OCI-LY3 (cell line): Measurements from ENCODE around the gene MRC1.

Experiments
- H2AFZ ChIP-seq: fragments of 200-600, 300-600 bp; shearing (Covaris generic); 2 replicates; pipeline ENCODE4 v1.6.0; 2014; ENCODE audit warnings: antibody characterized with exemption, low read depth, low read length
- H3K27ac ChIP-seq: fragments of 200-600, 300-600 bp; sonication (generic); 2 replicates; pipeline ENCODE4 v1.5.1; 2014; ENCODE audit warnings: mild to moderate bottlenecking, low read length, moderate library complexity, mixed read lengths
- H3K27me3 ChIP-seq: fragments of 200-600, 300-600 bp; sonication (generic); 2 replicates; pipeline ENCODE4 v1.6.1; 2014; ENCODE audit warnings: low read depth, low read length, mixed read lengths
- H3K36me3 ChIP-seq: fragments of 200-600, 300-600 bp; sonication (generic); replicated peaks from 2 replicates; pipeline ENCODE3; 2014; ENCODE audit warnings: low read depth, low read length, mixed read lengths
- H3K4me1 ChIP-seq: fragments of 300-600, 200-600 bp; sonication (generic); 2 replicates; pipeline ENCODE4 v1.6.1; 2014; ENCODE audit warnings: low read length, mixed read lengths
- H3K4me2 ChIP-seq: fragments of 200-600, 300-600 bp; sonication (generic); 2 replicates; pipeline ENCODE4 v1.6.1; 2014; ENCODE audit warnings: low read length, mixed read lengths
- H3K4me3 ChIP-seq: fragments of 300-600, 200-600 bp; sonication (generic); 2 replicates; pipeline ENCODE4 v1.5.1; 2014; ENCODE audit warnings: antibody characterized with exemption, mild to moderate bottlenecking, low read length, moderate library complexity
- H3K79me2 ChIP-seq: fragments of 300-600, 200-600 bp; shearing (Covaris generic); 2 replicates; pipeline ENCODE4 v1.6.1; 2014; ENCODE audit warnings: mild to moderate bottlenecking, low read length, mixed read lengths
- H3K9ac ChIP-seq: fragments of 300-600, 200-600 bp; shearing (Covaris generic); 2 replicates; pipeline ENCODE4 v1.6.0; 2014; ENCODE audit warnings: mild to moderate bottlenecking, low read length, moderate library complexity
- H3K9me3 ChIP-seq: fragments of 200-600, 300-600 bp; shearing (Covaris generic); 2 replicates; pipeline ENCODE4 v1.6.1; 2014; ENCODE audit warnings: low read length, mixed read lengths; ENCODE audit not compliant: insufficient read depth
- H4K20me1 ChIP-seq: fragments of 200-600, 300-600 bp; sonication (generic); 2 replicates; pipeline ENCODE4 v1.6.1; 2016; ENCODE audit warnings: low read length, mixed read lengths; ENCODE audit not compliant: insufficient read depth
- CTCF ChIP-seq: fragments of 200-600, 300-600 bp; sonication (generic); IDR thresholded peaks from 2 replicates; pipeline ENCODE4 v1.5.1; 2014; ENCODE audit warnings: antibody characterized with exemption, low read length, low read depth
- EZH2phosphoT487 ChIP-seq: fragments of 200-600 bp; shearing (Covaris generic); IDR thresholded peaks from 2 replicates; pipeline ENCODE4 v1.6.1; 2018; ENCODE audit warnings: antibody characterized with exemption, mixed run types, low read depth

Gene MRC1

GRCh38 chr10:17780727-17781126 lies 28.4 kb upstream of the MRC1 start:
- H3K9me3 ChIP-seq = no peaks in the 10 kb centered on the region
- H3K36me3 ChIP-seq = no peaks in the 10 kb centered on the region
- H3K4me1 ChIP-seq = peaks cover 10% of the 10 kb centered on the region
- no peaks in the 10 kb centered on the region for H4K20me1 ChIP-seq
- H2AFZ ChIP-seq = no peak overlapping the region
- no peak overlapping the region for H3K4me2 ChIP-seq
- no peaks in the 10 kb centered on the region for H3K79me2 ChIP-seq
- TF ChIP-seq EZH2phosphoT487 = no peak
- no peak for TF ChIP-seq CTCF
- no peak overlapping the region for H3K4me3 ChIP-seq
- H3K9ac ChIP-seq = no peak overlapping the region
- no peaks in the 10 kb centered on the region for H3K27me3 ChIP-seq
- no peak overlapping the region for H3K27ac ChIP-seq

- H3K27ac ChIP-seq = no peak overlapping the region
- no peaks in the 10 kb centered on the region for H3K27me3 ChIP-seq
- no peaks in the 10 kb centered on the region for H3K36me3 ChIP-seq
- H3K9ac ChIP-seq = no peak overlapping the region
- H3K9me3 ChIP-seq = no peaks in the 10 kb centered on the region
- peaks cover 10% of the 10 kb centered on the region for H3K4me1 ChIP-seq
- no peak overlapping the region for H2AFZ ChIP-seq
- no peak overlapping the region for H3K4me2 ChIP-seq
- no peaks in the 10 kb centered on the region for H3K79me2 ChIP-seq
- no peak for TF ChIP-seq EZH2phosphoT487
- TF ChIP-seq CTCF = no peak; the same call in 1 of the 2 replicates
- H3K4me3 ChIP-seq = no peak overlapping the region
- H4K20me1 ChIP-seq = no peaks in the 10 kb centered on the region
These were observed 27.3 kb upstream of the MRC1 start for GRCh38 chr10:17781856-17782255.

- Histone ChIP-seq H3K4me1 (peaks cover 10% of the 10 kb centered on the region), H3K4me3 (no peak overlapping the region), H3K9me3 (no peaks in the 10 kb centered on the region), H3K27me3 (no peaks in the 10 kb centered on the region), H2AFZ (no peak overlapping the region), H3K4me2 (no peak overlapping the region), H3K9ac (no peak overlapping the region), H4K20me1 (no peaks in the 10 kb centered on the region), H3K79me2 (no peaks in the 10 kb centered on the region), H3K36me3 (no peaks in the 10 kb centered on the region), H3K27ac (no peak overlapping the region)
- TF ChIP-seq CTCF = no peak
- no peak for TF ChIP-seq EZH2phosphoT487
These were observed 26.1 kb upstream of the MRC1 start for GRCh38 chr10:17782921-17783665.

GRCh38 chr10:17783751-17784150 lies 25.4 kb upstream of the MRC1 start:
- H3K27me3 ChIP-seq = no peaks in the 10 kb centered on the region
- no peak overlapping the region for H3K4me3 ChIP-seq
- H3K36me3 ChIP-seq = no peaks in the 10 kb centered on the region
- no peaks in the 10 kb centered on the region for H4K20me1 ChIP-seq
- H3K4me2 ChIP-seq = no peak overlapping the region
- no peaks in the 10 kb centered on the region for H3K79me2 ChIP-seq
- TF ChIP-seq CTCF (no peak), EZH2phosphoT487 (no peak)
- H3K27ac ChIP-seq = no peak overlapping the region
- H3K4me1 ChIP-seq = peaks cover 10% of the 10 kb centered on the region
- H3K9ac ChIP-seq = no peak overlapping the region
- H2AFZ ChIP-seq = no peak overlapping the region
- no peaks in the 10 kb centered on the region for H3K9me3 ChIP-seq
